ENCODE results near the gene AGMO.

Gene AGMO

DNA sequence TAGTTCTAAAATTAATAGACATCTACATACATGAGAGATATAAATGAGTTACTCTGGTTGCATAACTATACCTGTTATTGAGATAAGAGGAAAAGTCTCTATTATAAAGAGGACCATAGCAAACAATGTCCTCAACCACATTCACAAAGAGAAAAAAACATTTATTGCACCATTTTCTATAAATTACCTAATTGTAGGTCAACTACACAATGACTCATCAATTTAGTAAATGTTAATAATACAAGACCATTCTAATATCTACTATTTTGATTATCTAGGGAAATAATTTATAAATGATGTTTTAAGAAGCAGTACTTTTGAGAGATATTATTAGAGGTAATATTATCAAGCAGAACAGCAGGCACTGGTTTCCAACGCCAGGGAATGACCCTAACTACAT, 246.1 kb downstream of the AGMO start:
- no peak overlapping the region for H3K4me3 ChIP-seq (ENCODE audit: low read length)
- TF ChIP-seq, protein P1, sequence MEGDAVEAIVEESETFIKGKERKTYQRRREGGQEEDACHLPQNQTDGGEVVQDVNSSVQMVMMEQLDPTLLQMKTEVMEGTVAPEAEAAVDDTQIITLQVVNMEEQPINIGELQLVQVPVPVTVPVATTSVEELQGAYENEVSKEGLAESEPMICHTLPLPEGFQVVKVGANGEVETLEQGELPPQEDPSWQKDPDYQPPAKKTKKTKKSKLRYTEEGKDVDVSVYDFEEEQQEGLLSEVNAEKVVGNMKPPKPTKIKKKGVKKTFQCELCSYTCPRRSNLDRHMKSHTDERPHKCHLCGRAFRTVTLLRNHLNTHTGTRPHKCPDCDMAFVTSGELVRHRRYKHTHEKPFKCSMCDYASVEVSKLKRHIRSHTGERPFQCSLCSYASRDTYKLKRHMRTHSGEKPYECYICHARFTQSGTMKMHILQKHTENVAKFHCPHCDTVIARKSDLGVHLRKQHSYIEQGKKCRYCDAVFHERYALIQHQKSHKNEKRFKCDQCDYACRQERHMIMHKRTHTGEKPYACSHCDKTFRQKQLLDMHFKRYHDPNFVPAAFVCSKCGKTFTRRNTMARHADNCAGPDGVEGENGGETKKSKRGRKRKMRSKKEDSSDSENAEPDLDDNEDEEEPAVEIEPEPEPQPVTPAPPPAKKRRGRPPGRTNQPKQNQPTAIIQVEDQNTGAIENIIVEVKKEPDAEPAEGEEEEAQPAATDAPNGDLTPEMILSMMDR (conservative IDR thresholded peaks at IDR 0.05; ENCODE audit: low read length) = no peak
- DNase-seq (ENCODE audit: low read depth) = no peak

DNA sequence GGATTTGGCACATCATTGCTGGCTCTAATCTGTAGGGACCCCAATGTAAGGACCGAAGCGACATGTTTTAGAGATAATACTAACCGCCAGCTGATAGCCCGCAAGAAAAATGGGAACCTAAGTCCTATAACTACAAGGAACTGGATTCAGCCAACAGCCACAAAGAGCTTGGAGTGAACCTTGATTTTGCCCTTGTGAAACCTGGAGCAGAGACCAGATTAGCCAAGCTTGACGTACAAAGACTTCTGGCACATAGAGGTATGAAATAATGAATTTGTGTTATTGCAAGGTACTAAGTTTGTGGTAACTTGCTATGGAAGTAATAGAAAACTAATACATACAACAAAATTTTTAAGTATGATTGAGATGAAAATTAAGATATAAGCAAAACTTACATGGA, 246.9 kb downstream of the AGMO start:
- H3K4me3 ChIP-seq (ENCODE audit: low read length) = no peak overlapping the region
- TF ChIP-seq, protein P1 (conservative IDR thresholded peaks at IDR 0.05; ENCODE audit: low read length) = no peak
- DNase-seq (ENCODE audit: low read depth) = no peak

DNA sequence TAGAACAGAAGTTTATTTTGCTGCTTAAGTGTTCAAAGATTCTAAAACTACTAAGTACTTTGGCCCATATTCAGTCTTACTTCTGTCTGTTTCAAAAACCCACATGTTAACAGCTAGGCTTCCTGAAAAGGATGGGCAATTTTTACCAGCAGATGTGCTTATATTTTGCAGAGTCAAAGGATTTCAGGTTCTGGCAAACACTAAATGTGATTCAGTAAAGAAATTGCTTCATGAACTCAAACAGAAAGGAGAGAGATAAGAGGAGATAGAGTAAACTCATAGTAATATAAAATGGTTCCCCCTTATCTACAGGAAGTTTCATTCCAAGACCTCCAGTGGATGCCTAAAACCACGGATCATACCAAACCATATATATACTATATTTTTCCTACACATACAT, 248.5 kb downstream of the AGMO start:
- no peak for DNase-seq (ENCODE audit: low read depth)
- TF ChIP-seq, protein P1 (conservative IDR thresholded peaks at IDR 0.05; ENCODE audit: low read length) = no peak
- no peak overlapping the region for H3K4me3 ChIP-seq (ENCODE audit: low read length)

DNA sequence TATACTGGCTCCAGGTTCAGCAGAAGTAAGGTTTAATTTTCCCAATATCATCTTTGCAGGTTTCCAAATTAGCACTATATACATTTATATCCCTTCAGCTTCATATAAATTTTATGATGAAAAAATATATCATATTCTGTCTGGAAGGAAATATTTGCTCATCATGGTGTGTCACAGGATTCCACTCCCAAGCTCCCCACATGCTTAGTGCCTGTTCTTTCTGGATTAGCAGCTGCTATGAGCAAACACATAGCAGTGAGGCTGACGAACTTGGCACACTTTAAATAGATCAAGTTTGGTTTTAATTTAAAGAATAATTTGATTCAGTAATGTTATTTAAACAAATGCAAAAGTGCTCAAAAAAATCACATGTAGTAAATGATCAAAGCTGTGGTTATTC, 251.9 kb downstream of the AGMO start:
- TF ChIP-seq, protein P1 (conservative IDR thresholded peaks at IDR 0.05; ENCODE audit: low read length) = no peak
- H3K4me3 ChIP-seq (ENCODE audit: low read length) = no peak overlapping the region
- DNase-seq (ENCODE audit: low read depth) = peak; percentile 53

DNA sequence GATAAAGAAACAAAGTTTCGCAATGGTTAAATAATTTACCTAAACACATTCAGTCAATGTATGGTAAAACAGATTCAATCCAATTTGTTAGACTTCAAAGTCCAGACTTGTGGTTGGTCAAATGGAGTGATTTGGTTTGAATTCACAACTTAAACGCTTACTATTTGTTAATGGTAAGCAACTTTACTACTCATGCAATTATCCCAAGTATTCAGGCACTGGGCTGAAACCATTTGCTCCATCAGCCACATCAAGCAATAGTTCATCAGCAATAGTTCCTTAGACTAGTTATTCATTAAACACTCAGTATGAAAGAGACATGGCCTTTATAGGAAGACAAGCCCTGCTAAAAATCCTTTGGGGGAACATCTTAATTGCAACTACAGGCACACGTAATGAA, 253.0 kb downstream of the AGMO start:
- H3K4me3 ChIP-seq (ENCODE audit: low read length) = no peak overlapping the region
- TF ChIP-seq, protein P1 (conservative IDR thresholded peaks at IDR 0.05; ENCODE audit: low read length) = no peak
- no peak for DNase-seq (ENCODE audit: low read depth)

DNA sequence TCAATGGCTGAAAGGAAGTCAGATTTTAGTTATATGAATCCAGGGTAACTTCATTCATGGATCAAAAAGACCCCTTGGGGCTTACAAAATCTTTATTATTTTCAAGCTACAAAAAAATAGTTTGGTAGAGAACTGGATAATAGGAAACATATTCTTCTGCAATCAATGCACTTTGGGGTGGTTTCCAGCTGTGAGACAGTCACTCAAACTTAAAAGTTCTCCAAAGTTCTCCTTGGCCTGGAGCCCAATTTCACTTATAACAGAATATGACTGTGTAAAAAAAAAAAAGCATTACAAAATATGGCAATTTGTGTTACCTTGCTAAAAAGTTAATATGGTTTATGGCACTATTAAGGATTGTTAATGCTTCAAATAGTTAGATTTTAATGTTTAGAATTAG, 255.5 kb downstream of the AGMO start:
- TF ChIP-seq, protein P1 (conservative IDR thresholded peaks at IDR 0.05; ENCODE audit: low read length) = no peak
- H3K4me3 ChIP-seq (ENCODE audit: low read length) = no peak overlapping the region
- DNase-seq (ENCODE audit: low read depth) = no peak

DNA sequence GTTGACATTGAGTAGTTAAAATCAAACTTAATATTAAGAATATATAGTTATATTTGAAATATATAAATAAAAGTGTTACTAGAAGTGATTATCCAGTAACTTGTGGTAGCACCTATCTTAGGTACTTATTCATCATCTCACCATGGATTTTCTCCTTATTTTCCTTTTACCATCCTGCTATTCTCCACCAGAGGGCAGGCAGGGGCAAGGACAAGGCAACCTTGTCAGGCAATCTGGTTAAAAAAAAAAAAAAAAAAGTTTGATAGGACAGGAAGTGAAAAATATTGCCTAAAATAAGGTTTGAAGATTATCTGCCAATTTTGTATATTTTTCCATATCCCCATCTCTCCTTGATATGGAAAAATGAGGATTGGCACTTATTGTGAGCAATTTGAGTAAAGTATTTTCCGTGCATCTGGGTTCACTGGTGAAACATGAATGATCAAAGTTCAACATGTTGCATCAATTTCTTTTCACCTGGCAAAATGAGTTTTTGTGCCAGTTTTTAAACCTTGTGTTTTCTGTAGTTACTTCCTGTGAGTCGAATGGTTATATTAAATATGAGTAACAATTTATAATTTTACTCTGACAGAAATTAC, 256.7 kb downstream of the AGMO start:
- peak; percentile 60 for DNase-seq (ENCODE audit: low read depth)
- TF ChIP-seq, protein P1 (conservative IDR thresholded peaks at IDR 0.05; ENCODE audit: low read length) = peak; percentile 94
- H3K4me3 ChIP-seq (ENCODE audit: low read length) = no peak overlapping the region

Data from AG10803 (cell line).